ENCODE data around the gene RAD21L1.

Gene RAD21L1

DNA sequence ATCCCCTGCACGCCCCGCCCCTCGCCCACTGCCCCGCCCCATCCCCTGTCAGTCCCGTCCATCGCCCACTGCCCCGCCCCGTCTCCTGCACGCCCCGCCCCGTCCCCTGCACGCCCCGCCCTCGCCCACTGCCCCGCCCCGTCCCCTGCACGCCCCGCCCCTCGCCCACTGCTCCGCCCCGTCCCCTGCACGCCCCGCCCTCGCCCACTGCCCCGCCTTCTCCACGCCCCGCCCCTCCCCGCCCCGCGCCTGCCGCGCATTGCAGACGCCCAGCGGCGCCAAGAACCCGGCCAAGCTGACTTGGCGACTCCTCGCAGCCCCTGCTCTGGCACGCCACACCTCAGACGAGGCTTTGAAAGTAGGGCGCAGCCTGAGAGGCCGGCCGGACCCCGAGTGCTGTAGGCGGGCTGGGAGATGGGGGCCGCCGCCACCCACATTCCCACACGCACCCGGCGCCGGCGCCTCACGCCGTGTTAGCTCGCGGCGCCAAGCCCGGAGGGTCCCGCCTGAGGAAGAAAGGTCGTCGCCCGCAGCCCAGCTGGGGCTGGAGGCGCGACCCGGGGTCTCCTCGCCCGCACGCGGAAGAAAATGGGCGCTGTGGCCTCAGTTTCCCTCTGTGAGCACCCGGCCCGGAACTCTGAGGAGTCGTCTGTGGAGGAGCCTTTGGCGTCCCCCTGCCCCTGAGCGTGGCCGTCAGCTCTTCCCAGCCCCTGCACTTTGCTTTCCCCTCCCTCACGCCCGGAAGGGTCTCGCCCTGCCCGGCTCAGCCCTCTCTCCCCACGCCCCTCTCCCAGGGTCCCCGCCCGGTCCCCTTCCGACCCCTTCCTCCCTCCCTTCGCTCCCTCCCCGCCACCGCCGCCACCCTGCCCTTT, at the start of gene RAD21L1:
Gene RAD21L1 (plus strand): TSS at position 262 of the 872 bp plus-strand sequence. CDS start 2,410 bp downstream, outside the sequence.
- TF ChIP-seq CTCF (IDR thresholded peaks at IDR 0.05; ENCODE audit: extremely low read depth, insufficient read depth, missing control alignments) = no peak
- DNase-seq (ENCODE audit: low spot score) = peak; percentile 98
- in situ Hi-C loops (cut with MboI; ENCODE audit: low pct_unique_long_range_greater_than_20kb, low sequenced_read_pairs, unreplicated experiment) = no loop called here

- peak; percentile 16 for TF ChIP-seq CTCF (IDR thresholded peaks at IDR 0.05; ENCODE audit: extremely low read depth, insufficient read depth, missing control alignments)
- in situ Hi-C loops (cut with MboI; ENCODE audit: low pct_unique_long_range_greater_than_20kb, low sequenced_read_pairs, unreplicated experiment) = no loop called here
- DNase-seq (ENCODE audit: low spot score) = no peak
These were observed 48.2 kb upstream of the RAD21L1 start for GRCh38 chr20:1177680-1178079.

GRCh38 chr20:1178103-1178502, 47.7 kb upstream of the RAD21L1 start:
- no peak for DNase-seq (ENCODE audit: low spot score)
- TF ChIP-seq CTCF (IDR thresholded peaks at IDR 0.05; ENCODE audit: extremely low read depth, insufficient read depth, missing control alignments) = no peak
- in situ Hi-C loops (cut with MboI; ENCODE audit: low pct_unique_long_range_greater_than_20kb, low sequenced_read_pairs, unreplicated experiment) = no loop called here

DNA sequence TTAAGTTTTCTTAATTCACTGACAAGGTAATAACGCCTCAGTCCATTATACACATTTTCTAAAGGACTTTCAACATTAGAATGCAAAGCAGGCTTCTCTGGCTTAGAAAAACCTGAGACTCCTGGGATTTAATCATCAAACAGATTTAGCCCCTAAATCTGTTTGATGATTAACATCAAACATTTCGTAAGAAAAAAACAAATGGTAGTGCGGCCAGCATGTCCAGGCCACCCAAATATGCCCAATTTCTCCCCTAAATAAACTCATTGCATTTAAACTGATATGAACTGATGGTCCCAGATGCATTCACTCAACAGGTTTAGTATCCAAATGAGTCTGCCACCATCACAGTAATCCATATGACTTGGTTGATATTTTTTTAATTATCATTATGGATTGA, 47.2 kb upstream of the RAD21L1 start:
- no peak for DNase-seq (ENCODE audit: low spot score)
- in situ Hi-C loops (cut with MboI; ENCODE audit: low pct_unique_long_range_greater_than_20kb, low sequenced_read_pairs, unreplicated experiment) = no loop called here
- no peak for TF ChIP-seq CTCF (IDR thresholded peaks at IDR 0.05; ENCODE audit: extremely low read depth, insufficient read depth, missing control alignments)

DNA sequence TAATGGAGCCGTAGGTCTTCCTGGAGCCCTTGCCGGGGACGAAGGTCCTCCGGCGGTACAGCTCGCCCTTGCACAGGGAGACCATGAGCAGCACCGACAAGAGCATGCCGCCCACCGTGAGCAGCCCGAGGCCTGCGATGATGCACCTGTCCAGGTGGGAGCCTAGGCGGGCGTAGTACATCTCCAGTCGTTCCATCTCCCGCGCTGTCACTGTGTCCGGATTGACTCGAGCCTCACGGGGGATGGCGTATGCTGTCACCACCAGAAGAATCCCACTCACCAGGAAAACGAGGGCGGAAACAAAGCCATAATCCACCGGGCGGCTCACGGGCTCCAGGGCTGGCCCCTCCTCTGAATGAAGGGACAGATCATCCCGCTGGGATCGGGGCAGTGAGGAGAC, 44.9 kb upstream of the RAD21L1 start:
- in situ Hi-C loops (cut with MboI; ENCODE audit: low pct_unique_long_range_greater_than_20kb, low sequenced_read_pairs, unreplicated experiment) = no loop called here
- no peak for DNase-seq (ENCODE audit: low spot score)
- TF ChIP-seq CTCF (IDR thresholded peaks at IDR 0.05; ENCODE audit: extremely low read depth, insufficient read depth, missing control alignments) = no peak

DNA sequence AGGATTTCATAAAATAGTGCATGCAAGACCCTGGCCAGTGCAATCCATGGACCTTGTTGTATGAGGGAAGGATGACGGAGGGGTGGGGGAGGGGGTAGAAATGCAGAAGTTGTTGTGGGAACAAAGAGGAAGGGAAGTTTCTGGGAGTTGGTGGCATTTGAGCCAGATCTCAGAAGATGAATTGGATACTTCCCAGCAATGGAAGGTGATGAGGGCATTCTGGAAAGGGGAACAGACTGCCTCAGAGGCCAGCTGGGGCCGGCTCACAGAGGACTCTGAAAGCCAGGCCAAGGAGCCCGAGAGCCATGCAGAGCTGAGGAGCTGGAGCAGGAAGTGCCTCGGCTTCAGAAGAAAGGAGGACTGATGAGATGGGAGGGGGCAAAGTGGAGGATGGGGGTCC, 43.7 kb upstream of the RAD21L1 start:
- DNase-seq (ENCODE audit: low spot score) = no peak
- in situ Hi-C loops (cut with MboI; ENCODE audit: low pct_unique_long_range_greater_than_20kb, low sequenced_read_pairs, unreplicated experiment) = no loop called here
- TF ChIP-seq CTCF (IDR thresholded peaks at IDR 0.05; ENCODE audit: extremely low read depth, insufficient read depth, missing control alignments) = no peak

Measured in GM13977 (cell line).